GM19468 (cell line): ENCODE data around the gene PIPOX.

Source experiments
- ATAC-seq: cut with Tn5 transposase; IDR thresholded peaks from one replicate; pipeline ENCODE4 v1.9.1; 2021; ENCODE audit warnings: mild to moderate bottlenecking, moderate library complexity, moderate number of reproducible peaks; ENCODE audit not compliant: unreplicated experiment; ENCODE audit errors: extremely low read depth

The PIPOX gene

GRCh38 chr17:29018788-29019474 lies 24.0 kb upstream of the PIPOX start:
- ATAC-seq, result no peak

GRCh38 chr17:29019475-29020181 lies 23.3 kb upstream of the PIPOX start:
- ATAC-seq, result no peak

DNA sequence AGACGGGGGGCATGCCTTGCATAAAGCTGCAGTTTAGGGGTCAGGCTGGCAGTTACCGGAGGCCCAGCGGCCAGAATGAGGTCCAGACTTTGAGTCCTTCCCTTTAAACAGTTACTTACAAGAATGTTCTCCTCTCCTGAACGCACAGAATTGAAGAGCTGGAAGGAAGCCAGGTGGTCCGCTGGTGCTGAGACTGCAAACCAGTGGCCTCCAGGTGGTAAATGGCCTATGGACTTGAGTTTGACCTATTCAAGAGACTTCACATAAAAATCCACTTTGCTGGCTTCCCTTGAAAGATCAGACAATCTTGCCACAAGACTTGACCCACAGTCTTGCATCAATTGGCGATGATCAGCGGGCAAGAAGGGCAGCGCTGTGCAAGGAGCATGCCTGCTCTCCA lies 22.4 kb upstream of the PIPOX start:
- ATAC-seq, result no peak

DNA sequence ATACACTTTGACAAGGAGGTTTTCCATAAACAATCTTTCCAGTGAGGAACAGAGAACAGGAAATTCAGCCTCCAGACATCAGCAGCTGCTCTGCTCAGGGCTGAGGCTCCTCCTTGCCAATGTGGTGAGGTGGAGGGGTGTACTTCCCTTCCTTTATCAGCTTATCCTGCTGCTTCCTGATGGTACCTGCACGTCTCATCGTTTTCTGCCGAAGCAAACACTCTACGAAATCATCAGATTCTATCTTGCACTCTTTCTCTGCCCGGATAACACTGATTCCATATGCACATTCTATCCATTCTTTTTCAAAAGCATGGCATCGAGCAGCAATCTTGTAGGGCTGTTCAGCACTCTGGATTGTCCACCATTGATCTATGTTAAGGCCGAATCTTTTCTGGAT lies 21.7 kb upstream of the PIPOX start:
- ATAC-seq, result no peak

DNA sequence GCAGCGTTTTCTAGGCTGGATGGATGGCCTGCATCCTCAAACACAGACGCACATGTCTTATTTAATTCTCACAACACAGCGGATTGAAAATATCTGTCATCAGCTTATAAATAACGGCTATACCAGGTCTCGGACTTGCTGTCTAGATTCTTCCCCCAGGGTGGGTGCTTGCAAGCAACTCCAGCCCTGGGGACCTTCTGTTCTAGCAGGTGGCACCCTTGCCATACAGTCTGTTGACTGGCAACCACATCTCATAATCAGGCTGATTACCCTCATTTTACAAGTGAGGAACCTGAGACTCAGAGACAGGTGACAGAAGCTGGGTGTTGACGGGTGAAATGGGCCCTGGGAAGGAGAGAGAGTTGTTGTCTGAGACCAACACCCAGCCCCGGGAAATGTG lies 20.9 kb upstream of the PIPOX start:
- no peak for ATAC-seq

DNA sequence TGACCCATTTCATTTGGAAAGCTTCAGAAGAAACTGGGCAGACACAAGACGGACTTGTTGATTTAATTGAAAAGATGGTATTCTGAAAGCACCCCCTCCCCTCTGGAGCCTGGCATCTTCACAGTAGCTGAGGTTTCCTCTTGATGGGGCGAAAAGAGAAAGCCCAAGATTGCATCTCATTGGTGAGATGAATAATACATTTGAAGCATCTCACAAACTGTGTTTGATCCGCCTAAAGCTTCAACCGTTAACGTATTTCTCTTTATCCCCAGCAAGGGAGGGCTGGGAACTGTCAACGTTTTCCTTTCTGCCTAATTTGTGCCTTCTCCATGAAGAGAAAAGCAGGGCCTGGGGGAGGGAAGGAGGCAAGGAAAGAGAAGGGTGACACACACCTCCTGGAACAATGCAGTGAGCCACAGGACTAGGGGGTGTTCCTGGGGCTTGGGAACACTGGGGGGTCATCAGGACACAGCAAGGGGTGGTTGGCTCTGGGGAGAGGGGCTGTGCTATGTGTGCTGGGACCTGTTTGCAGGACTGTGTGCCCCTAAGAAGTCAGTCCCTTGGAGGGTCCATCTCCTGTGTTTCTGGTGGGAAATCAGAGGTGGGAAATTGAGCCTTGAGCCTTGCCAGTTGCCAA lies 18.5 kb upstream of the PIPOX start:
- ATAC-seq, result no peak

DNA sequence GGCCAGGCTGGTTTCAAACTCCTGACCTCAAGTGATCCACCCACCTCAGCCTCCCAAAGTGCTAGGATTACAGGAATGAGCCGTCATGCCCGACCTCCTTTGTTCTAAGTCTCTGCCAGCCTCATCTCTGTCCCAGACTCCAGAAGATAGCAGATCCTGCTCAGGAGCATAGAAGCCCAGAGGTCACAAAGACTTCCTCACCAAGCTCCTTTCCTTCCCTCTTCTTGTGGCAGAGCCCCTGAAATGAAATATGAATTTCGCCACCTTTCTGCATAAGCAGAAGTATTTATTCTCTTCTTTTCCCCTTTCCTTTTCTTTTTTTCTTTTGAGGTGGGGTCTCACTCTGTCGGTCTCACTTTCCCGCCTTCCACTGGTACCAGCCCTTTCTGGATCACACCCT lies 11.5 kb upstream of the PIPOX start:
- no peak for ATAC-seq

- ATAC-seq, result no peak
These were observed 10.7 kb upstream of the PIPOX start for GRCh38 chr17:29032013-29032856.

DNA sequence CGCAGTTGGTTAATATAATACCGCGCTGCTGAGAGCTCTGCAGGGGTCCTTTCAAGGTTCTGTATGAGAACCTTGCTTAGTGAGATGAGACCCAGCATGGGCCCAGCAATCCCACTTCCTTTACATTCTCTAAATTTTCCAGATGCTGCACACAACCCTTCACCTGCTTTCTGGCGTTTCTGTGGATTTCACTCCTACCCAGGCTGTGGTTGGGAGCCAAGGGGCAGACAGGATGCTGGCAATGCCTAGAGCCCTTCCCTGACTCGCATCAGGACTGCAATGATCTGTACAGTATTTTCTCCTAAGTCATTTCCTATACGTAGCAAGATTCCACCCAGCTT lies 10.1 kb upstream of the PIPOX start:
- no peak for ATAC-seq

GRCh38 chr17:29034510-29034909 lies 8.4 kb upstream of the PIPOX start:
- no peak for ATAC-seq

GRCh38 chr17:29036584-29036983 lies 6.4 kb upstream of the PIPOX start:
- no peak for ATAC-seq

GRCh38 chr17:29037739-29038084 lies 5.2 kb upstream of the PIPOX start:
- no peak for ATAC-seq

- no peak for ATAC-seq
These were observed 4.7 kb upstream of the PIPOX start for GRCh38 chr17:29038085-29038795.

DNA sequence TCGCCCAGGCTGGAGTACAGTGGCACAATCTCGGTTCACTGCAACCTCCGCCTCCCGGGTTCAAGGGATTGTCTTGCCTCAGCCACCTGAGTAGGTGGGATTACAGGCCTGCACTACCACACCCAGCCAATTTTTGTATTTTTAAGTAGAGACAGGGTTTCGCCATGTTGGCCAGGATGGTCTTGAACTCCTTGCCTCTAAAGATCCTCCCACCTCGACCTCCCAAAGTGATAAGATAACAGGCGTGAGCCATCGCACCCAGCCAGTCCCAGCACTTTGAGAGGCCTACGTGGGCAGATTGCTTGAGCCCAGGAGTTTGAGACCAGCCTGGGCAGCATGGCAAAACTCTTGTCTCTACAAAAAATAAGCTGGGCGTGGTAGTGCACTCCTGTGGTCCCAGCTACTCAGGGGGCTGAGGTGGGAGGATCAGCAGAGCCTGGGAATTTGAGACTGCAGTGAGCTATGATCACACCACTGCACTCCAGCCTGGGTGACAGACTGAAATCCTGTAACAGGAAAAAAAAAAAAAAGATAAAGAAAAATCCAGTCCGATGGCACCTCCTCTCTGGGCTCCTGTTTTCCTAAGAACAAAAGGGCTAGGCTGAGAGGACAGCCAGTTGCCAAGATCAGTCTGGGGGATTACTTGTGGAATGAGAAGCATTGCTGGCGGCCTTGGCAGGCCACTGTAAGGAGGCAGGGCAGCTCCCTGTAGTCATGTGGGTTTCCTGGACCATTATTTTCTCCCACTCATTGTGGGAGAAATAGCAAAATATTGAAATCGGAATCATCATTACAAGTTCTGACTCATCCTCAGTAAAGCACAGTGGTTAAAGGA lies 3.0 kb upstream of the PIPOX start:
- no peak for ATAC-seq

DNA sequence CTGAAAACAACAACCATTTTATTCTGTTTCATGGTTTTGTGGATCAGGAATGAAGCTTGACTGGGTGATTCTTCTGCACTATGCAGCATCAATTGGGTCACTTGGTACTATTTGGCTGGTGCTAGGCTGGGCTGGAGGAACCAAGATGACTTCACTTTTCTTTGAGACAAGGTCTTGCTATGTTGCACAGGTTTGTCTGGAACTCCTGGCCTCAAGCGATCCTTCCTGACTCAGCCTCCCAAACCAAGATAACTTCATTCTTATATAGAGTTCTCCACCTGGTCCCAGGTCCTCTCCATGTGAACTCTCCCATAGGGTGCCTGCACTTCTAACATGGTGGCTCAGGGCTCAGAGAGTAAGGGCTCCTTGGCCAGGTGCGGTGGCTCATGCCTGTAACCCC lies 1.9 kb upstream of the PIPOX start:
- no peak for ATAC-seq

DNA sequence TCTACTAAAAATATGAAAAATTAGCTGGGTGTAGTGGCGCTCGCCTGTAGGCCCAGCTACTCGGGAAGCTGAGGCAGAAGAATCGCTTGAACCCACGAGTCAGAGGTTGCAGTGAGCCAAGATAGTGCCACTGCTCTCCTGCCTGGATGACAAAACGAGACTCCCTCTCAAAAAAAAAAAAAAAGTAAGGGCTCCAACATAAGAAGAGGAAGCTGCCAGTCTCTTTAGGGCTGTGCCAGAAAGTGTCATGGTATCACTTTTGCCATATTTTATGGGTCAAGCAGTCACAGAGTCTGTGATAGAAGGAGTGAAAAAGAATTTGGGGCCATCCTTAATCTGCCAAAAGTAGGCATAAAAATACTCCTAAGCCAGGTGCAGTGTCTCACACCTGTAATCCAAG lies 1.4 kb upstream of the PIPOX start:
- ATAC-seq, result no peak

DNA sequence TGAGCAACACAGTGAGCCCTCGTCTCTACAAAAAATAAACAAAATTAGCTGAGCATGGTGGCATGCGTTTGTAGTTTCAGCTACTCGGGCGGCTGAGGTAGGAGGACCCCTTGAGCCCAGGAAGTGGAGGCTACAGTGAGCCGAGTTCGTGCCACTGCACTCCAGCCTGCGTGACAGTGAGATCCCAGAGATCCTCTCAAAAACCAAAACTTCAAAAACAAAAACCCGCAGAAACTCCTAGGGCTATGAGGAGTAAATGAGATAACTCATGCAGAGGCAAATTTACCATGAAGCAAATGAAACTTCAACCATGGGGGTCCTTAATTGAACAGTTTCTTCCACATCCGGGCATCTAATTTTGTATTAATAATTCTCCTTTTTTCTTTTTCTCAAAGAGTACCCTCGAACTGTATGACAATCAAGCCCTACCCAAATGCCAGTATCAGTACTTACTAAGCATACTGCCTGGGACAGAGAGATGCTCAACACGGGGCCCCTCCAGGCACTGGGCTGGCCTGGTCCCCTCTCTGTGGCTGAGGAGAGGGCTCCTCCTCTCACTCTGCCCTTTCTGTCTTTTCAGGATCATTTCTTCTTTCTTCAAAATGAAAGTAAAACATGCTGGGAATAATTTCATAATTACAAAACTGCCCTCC lies 789 bp upstream of the PIPOX start:
- ATAC-seq, result no peak

DNA sequence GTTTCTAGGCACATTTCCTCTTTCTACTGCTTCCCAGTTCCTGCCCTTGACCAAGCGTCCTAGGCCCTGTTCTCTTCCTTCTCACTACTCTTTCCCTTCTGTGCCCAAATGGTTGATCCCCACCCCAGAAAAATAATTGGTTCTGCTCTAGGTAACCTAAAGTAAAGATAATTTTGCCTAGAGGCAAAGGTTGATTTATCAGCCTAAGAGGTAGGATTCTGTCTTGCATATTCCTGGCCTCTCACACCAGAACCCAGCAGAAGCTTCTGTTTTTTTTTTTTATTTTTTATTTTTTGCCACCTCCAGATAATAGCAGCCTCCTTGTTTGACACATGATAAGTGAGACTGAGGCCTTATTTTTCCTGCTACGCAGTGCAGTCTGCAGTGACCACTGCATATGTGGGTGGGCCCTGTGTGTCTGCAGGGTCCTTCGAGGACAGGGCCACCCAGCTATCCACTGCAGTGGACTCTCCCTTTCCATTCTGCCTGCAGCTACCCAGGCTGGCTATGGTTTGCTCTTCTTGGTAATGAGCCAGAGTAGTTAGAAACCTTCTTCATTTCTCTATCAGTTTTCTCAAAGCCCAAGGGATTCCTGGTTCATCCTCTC lies 701 bp downstream of the PIPOX start:
- ATAC-seq, result no peak

DNA sequence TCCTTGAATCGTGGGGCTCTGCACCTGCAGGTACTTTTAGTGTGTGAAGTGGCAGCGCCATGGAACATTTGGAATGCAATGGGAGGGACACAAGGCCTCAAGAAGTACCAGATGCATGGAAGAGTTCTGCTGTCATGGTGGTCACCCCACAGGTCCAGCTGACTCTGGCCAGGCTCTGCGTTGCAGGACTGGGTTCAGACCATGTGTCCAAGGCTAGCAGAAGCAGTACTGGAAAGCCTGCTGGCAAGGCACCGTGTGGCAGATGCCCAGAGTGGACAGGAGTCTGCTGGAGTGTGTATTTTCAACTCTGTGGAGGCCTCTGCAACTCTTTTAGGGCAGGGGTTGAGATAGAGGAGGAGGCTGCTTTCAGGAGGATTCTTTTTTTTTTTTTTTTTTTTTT lies 2.1 kb downstream of the PIPOX start:
- ATAC-seq, result no peak
